GM18499 (cell line): ENCODE results near the gene CD2.

Experiments used
- ATAC-seq: cut with Tn5 transposase; IDR thresholded peaks from one replicate; pipeline ENCODE4 v1.9.1; 2021; ENCODE audit warnings: moderate number of reproducible peaks; ENCODE audit not compliant: insufficient read depth, unreplicated experiment

CD2 gene

DNA sequence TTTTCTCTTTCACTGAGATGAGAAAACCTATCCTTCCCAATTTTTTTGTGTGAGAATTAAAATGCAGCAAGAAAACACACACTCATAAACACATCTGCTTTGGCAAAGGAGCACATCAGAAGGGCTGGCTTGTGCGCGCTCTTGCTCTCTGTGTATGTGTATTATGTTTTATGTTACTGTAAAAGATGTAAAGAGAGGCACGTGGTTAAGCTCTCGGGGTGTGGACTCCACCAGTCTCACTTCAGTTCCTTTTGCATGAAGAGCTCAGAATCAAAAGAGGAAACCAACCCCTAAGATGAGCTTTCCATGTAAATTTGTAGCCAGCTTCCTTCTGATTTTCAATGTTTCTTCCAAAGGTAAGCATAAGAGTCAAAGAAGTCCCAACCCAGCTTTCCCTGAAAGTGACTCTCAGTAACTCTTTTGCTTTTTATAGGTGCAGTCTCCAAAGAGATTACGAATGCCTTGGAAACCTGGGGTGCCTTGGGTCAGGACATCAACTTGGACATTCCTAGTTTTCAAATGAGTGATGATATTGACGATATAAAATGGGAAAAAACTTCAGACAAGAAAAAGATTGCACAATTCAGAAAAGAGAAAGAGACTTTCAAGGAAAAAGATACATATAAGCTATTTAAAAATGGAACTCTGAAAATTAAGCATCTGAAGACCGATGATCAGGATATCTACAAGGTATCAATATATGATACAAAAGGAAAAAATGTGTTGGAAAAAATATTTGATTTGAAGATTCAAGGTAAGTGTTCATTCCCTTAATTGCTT, at the start of gene CD2:
Gene CD2 (plus strand): TSS at position 233 of the 780 bp plus-strand sequence. CDS start 63 bp downstream, at position 296.
- ATAC-seq, result no peak

DNA sequence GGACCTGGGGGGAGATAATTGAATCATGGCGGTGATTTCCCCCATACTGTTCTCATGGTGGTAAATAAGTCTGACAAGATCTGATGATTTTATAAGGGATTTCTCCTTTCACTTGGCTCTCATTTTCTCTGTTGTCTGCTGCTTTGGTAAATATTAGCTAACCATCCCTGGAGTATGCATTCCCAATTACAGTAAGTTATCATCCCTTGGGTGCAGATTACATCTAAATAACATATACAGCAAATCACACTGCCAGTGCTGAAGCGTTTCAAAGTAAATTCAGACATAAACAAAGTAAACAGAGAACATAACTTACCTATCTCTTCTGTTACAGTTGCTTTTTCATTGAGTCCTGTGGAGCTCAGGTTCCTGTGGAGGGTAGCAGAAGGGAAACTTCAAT, 48.1 kb upstream of the CD2 start:
- ATAC-seq, result no peak

- ATAC-seq, result no peak
Measured at GRCh38 chr1:116706841-116707240, 47.4 kb upstream of the CD2 start.

GRCh38 chr1:116708255-116708900, 45.9 kb upstream of the CD2 start:
- ATAC-seq, result no peak

GRCh38 chr1:116709666-116710167, 44.5 kb upstream of the CD2 start:
- no peak for ATAC-seq

DNA sequence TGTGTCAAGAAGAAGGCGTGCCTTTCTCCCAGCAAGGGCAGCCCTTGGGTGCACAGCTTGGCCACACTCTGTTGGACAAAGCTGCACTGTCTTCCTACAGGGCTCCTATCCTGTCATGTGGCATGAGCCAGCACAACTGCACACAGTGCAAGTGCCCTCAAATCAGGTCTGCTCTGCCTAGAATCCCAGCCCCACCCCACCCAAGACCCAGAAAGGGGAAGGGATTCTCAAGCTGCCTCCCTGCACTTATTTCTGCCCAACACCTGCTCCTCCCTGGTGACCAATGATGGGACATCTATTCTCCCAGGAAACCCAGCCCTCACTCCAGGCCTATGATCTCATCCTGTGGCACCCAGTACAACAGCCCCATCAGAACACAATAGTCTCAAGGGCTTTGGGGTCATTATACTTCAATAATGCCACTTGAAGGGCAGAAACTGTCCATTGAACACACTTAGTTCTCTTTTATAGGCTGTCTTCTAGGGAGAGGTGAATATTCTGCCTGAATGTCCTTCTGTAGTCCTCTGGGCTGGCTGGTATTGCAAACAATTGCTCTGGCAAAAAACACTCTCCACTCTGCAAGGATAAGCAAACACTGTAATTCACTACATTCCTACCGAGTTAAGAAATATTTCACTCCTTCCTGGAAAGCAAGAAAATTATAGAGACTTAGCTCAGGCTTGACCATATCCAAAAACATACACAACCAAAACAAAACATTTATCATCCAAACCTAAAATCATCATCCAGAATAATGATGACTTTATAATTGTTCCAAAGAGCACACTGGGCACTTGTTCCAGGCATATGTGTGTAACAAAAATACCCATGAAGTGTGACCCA, 43.6 kb upstream of the CD2 start:
- no peak for ATAC-seq

DNA sequence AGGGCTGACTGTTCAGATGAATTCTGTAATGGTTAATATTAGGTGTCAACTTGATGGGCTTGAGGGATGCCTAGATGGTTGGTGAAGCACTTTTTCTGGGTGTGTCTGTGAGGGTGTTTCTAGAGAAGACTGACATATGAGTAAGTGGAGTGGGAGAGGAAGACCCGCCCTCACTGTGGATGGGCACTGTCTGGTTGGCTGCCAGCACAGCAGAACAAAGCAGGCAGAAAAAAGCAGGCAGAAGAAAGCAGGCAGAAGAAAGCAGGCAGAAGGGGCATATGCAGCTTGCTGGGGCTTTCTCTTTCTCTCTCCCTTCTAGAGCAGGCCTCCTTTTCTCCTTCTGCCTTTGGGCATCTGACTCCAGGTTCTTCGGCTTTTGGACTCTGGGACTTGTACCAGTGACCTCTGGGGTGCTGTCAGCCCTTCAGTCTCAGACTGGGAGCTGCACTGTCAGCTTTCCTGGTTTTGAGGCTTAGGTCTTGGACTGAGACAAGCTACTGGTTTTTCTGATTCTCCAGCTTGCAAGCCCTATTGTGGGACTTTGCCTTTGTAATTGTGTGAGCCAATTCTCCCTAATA, 42.9 kb upstream of the CD2 start:
- no peak for ATAC-seq

- no peak for ATAC-seq
Measured at GRCh38 chr1:116712510-116712909, 41.7 kb upstream of the CD2 start.

DNA sequence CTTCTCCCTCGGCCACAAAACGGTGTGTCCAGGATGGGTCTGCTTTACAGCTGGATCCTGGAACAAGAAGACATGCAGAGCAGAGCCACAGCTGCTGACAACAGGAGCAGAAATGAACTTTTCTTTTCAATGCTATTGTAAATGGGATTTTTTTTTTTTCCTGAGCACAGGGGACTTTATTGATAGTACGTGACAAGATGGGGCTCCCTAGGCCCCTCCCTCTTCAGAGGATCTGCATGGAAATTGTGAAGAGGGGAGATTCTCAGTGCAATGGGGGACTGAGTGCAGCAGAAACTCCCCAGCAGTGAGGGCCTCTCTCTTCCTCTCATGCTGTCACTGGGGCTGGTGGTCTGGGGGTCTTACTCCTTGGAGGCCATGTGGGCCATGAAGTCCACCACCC, 40.8 kb upstream of the CD2 start:
- no peak for ATAC-seq

DNA sequence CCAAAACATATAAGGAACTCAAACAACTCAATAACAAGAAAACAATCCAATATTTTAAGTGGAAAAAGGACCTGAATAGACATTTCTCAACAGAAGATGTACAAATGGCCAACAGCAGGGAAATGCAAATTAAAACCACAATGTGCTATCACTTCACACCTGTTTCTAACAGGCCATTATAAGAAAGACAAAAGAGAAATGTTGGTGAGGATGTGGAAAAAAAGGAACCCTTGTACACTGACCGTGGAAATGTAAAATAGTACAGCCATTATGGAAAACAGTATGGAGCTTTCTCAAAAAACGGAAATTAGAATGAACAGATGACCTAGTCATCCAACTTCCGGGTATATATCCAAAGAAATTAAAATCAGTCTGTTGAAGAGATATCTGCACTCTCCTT, 37.8 kb upstream of the CD2 start:
- ATAC-seq, result no peak

GRCh38 chr1:116717318-116717717, 36.9 kb upstream of the CD2 start:
- no peak for ATAC-seq

- ATAC-seq, result no peak
Measured at GRCh38 chr1:116720364-116721038, 33.7 kb upstream of the CD2 start.

DNA sequence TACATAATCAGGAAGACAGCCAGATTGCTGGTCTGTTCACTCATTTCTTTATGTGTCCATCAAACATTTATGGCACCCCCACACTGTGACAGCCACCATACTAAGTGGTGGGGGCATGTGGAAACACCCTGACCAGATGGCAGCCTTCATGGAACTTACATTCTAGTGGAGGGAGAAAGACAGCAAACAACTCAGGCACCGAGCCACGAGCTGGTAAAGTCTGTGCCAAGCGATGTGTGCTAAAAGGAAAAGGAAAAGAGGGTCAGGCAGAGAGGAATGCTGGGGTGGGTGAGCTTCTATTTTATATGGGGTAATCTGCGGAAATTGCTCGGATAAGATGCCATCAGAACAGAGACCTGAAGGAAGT, 33.2 kb upstream of the CD2 start:
- ATAC-seq, result no peak

DNA sequence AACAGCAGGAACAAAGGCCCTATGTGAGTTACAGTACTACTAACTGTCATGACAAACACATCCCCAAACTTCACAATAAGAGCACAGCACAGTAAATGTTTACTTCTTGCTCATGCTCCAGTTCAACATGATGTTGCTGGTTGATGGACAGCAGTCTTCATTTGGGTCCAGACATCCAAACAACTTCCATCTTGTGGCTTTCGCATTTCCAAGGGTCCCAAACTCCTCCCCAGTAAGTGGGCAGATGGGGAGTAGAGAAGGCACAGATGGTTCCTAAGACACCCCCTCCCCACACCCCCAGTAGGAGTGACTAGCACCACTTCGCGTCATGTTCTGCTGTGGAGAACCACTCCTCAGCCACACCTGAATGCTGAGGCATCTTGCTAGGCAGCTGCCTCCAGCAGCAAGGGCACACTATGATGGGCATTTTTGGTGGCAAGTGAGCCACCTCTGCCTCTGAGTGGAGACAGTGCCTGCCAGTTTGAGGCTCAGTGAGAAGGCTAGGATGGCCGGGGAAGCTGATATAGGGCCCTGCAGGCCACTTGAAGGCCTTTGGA, 32.7 kb upstream of the CD2 start:
- ATAC-seq, result no peak

- no peak for ATAC-seq
Measured at GRCh38 chr1:116722016-116722838, 32.0 kb upstream of the CD2 start.

DNA sequence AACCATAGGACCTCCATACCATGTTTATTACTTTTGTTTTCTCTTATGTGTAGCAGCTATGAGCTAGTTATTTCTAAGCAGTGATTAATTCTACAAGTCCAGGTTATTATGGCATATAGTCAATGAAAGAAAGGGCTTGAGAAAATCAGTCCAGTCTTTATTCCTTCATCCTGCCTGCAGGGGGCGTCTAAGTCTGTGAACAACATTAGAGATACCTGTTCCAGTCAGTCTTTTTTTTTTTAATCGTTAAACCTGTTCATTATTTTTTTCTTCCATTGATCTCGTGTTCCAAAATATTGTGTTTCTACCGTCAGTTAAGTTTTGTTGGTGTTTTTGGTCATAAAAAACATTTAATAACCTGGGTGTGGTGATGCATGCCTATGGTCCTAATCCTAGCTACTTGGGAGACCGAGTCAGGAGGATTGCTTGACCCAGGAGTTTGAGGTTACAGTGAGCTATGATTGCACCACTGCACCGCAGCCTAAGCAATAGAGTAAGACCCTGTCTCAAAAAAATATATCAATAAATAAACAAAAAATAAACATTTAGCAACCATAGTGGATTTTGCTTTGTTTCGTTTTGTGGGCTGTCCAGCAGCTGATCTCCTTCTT, 29.4 kb upstream of the CD2 start:
- no peak for ATAC-seq

GRCh38 chr1:116725798-116726197, 28.4 kb upstream of the CD2 start:
- ATAC-seq, result no peak
